Renal pelvis (tissue), 4 donors: ENCODE data around the gene TADA2A. TPM values are rescaled to one million over a fixed set of nuclear protein-coding genes. Genes with fewer than 3 reads are reported as not detected.
"Not testable (repeated sequence)": the region's sequence is repeated elsewhere in the genome, so short reads cannot be mapped to it uniquely, and the experiment has no call there.

ENCODE experiments used
- DNase-seq: peaks from one replicate; pipeline ENCODE4 v3.0.0-alpha.2; 2013
- polyA plus RNA-seq, 3 donors: library from polyadenylated mRNA; unstranded; fragments of 120-200 nt; gene quantifications; one replicate each; pipeline ENCODE4 v1.2.1, GENCODE V29; 2013; ENCODE audit not compliant: insufficient read length in 3 of 3

TADA2A gene
- polyA plus RNA-seq, 3 donors: 23.1 to 27.9 (median 25.7) TPM

DNA sequence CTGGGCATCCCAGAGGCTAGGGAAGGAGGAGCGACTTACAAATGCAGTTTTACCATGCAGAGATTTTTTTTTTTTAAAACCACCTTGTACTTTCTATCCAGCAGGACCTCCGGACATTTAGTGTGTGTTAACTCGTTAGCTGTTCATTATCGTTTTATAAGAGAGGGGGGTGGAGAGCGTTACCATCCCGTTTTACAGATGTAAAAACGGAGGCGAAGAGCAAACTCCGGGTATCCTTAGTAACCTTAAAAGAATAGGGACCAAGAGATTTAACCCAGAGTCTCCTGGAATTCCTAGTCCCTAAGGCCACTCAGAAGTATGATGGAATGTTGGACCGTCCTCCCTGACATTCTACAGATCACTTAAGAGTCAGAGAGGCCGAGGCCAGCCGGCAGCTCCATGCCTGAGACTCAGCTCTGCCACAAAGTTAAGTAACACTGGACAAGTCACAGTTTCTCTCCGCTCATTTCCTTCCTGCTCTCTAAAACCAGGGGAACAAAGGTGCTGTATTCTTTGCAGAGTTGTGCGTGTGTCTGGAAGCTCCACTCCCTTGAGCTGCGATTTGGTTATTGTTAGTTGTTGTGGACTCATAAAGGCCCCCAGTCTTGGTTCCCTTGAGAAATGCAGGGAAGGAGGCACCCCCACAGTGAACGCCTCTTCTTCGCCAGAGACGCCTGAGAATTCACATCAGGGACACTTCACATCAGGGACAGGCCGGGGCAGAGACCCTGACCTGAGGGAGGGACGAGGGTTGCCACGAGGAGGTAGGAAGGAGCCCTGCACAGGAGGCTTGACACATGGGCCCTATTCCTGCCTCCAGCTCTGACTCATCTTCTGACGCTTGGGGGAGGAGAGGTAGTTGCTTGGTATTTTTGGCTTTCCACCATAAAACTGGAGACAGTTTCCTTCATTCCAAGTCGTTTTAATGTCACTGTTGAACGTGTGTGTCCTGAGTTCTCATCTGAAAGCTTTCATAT, 84.2 kb downstream of the TADA2A start:
- DNase-seq: no peak

DNA sequence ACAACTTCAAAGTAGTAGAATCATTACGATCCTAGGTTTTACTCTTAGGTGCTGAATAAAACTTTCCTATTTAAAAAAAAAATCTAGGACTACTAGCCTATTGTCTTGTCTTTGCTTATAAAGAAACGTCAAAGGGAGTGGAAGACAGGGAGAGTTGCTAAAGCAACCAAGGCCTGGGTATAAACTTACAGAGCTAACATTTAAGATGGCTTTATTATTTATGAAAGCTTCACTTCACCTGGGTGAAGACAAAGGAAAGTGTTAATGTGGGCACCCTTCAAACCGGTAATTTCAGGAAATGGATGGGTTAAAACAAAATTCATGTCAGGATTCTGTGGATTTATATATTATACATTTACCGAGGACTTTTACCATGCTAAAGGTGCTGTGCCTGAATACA, 85.5 kb downstream of the TADA2A start:
- no peak for DNase-seq

DNA sequence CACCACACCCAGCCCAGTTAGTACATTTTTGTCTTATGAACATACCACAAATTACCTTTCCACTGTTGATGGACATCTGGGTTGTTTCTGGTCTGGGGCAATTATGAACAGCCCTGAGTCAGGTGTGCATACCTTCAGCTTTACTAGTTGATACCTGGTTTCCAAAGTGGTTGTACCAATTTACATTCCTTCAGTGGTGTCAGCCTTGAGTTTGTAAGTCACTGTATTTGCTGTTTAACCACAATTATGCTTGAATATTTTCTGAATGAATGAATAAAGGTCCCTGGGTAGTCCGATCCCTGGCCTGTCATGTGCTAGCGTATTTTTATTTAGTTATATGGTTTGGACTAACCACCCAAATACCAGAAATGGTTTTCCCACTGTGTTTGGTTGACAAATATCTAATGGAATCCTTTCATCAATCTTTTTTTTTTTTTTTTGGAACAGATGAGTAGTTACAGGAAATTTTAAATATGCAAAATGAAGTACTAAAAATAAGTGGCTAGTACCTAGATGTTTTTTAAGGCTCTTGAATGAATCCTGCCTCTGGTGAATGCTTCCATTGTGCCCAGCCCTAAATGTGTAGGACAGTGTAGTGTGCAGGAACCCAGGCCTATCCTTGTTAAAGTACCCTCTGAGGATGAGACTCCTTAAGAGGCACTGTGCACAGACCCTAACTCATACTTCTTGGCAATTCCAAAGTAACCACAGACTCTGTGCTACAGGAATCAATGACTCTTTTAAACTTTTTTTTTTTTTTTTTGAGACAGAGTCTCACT, 86.8 kb downstream of the TADA2A start:
- DNase-seq: no peak

DNA sequence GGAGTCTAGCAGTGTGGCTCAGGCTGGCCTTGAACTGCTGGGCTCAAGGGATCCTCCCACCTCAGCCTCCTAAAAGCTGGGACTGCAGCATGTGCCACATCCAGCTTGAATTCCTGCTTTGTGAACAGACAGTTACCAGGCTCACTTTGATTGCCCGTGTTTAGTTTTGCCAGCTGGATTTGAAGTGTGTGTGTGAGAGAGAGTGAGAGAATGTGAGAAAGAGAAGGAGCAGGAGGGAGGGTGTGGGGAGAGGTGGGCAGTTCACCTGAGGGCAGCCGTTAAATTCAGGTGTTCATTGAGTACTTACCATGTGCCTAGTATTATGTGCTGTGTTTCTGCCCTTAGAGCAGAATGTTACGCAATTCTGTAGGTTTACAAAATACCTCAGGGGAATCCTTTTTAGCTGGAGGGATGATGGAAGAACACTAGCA, 87.7 kb downstream of the TADA2A start:
- DNase-seq: no peak

DNA sequence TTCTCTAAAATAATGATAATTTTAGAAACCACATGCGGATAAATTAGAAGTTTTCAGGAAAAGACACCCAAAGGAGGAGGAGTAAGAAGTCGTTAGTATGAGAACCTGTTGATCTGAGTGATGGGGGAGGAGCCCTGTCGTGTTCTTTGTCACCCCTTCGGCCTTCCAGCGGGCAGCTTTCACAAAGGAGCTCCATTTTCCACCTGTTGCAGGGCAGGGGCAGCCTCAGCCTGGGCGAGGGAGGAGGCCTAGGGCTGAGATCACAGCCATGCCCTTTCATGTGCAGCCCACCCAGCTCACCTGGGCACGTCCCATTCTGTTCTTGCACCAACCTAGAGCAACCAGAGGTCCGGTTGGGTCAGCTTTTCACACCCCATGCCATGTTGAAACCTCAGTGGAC, 88.3 kb downstream of the TADA2A start:
- no peak for DNase-seq

DNA sequence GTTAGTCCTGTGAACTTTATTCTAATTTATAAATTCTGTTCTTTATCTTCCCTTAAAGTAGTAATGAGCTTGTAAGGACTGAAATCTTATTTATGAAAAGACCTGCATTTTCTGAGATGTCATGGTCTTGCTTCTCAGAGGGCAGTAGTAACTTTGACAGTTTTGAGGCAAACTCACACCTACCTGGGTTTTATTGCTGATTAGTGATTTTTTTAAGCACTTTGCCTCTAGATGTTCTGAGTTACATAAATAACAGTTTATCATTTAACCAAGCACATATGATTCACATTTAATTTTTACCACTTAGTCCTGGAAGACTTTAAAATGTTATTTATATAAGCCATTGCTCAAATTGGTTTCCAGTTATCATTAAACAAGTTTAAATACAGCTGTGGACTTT, 93.7 kb downstream of the TADA2A start:
- DNase-seq: no peak

DNA sequence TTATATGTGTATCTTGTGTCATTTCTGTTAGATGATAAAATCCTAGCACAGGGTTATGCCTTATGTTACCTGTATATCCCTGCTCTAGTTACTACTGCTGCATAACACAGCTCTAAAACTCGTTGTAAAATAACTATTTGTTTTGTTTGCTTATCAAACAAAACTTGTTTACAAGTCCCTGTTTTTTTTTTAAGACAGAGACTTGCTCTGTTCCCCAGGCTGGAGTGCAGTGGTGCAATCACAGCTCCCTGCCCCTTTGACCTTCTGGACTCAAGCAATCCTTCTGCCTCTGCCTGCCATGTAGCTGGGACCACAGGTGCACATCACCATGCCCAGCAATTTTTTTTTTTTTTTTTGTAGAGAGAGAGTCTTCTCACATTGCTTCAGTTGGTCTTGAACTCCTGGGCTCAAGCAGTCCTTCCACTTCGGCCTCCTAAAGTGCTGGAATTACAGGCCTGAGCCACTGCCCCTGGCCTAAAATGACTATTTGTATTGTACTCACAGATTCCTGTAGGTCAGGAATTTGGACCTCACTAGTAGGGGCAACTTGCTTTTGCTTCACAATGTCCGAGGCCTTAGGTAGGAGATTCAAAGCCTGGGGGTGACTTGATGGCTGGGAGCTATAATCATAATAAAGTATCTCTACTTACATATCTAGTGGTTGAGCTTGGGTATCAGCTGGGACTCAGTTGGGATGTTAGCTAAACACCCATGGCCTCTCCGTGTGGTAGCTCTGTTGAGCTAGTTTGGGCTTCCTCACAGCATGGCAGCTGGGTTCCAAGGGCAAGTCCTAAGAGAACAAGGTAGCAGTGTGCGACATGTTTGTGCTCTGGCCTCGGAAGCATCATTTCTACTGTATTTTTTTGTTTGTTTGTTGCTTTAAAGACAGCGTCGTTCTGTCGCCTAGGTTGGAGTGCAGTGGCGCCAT, 95.6 kb downstream of the TADA2A start:
- DNase-seq: no peak

DNA sequence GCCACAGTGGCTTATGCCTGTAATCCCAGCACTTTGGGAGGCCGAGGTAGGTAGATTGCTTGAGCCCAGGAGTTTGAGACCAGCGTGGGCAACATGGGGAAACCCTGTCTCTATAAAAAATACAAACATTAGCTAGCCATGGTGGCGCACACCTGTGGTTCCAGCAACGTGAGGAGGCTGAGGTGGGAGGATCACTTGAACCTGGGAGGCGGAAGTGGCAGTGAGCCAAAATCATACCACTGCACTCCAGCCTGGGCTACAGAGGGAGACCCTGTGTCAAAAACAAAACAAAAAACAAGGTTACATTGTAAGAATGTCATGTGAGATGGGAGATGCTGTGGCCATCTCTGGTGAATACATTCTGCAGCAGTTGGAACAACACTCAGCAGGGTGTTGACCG, 96.5 kb downstream of the TADA2A start:
- DNase-seq: no peak

DNA sequence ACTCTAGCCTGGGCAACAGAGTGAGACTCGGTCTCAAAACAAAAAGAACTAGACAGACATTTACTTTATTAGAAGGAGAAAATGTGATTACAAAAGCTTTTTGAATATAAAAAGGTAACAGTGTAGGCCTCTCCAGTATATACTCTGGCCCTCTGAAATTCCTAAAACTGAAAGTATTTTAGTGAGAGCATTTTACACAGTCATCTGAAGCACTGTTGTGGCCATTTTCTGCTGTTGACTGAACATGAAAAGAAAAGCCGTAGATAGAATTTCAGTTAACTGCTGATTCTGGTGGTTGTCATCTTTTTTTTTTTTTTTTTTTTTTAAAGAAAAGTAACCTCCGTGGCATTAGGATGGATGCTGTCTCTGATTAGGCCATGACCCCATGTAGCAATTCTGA, 98.6 kb downstream of the TADA2A start:
- no peak for DNase-seq

DNA sequence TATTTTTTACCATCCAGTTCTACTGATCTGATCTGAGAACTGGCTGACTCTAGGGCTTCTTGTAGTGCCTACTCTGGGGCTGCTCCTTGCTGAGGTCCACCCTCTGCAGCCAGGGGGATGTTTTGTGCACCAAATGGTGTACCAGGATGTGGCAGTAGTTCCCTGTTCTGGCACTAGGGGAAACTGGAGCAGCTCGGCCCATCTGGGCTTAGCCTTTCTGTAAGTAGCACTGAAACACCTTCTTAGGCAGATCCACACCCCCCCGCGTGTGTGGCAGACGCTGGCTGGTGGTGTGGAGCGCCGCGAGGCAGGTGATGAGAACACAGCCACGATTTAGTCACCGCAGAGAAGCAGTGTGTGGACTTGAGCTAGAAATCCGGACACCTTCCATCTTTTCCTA, 100.0 kb downstream of the TADA2A start:
- DNase-seq: no peak

DNA sequence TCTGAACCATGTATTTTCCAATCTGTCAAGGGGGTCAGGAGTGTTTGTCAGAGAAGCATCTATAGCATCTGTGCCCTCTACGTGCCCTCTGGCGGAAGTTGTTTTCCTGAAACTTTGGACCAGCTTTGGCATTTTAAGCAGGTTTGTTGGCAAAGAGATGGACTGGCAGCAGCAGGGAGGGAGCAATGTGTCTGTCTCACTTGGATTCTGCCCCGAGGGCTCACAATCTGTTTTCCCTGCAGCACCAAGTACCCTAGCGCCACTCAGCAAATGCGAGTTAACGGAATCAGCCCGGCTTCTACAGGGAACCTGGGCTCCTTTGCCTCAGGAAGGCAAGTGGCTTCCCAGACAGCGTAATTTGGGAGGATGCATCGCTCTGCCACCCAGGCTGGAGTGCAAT, 100.4 kb downstream of the TADA2A start:
- no peak for DNase-seq

DNA sequence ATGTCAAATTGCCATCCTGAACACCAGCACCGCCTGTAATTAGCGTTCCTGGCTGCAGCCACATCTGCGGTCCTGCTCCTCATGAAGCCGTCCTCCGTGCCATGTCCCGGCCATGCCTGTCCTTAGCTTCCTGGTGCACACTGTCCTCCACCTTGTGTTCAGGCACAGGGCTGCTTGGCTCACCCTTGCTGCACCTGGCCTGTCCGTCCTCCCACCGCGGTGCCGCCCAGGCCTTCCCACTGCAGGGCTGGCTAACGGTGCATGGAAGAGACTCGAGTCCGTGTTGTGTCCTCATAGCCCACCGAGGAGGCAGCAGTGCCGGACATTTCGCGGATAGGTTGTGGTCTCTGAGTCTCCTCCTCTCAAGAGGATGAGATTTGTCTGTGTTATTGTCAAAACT, 103.4 kb downstream of the TADA2A start:
- DNase-seq: no peak

DNA sequence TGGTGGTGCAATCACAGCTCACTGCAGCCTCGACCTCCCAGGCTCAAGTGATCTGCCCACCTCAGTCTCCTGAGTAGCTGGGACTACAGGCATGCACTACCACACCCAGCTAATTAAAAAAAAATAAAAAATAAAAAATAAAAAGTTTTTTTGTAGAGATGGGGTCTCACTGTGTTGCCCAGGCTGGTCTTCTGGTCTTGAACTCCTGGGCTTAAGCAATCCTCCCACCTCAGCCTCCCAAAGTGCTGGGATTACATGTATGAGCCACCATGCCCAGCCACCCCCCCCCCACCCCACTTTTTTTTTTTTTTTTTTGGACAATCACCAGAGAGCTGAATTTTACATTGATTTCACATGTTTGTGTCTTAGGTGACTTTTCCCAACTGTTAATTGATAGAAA, 105.0 kb downstream of the TADA2A start:
- not testable (repeated sequence) for DNase-seq

DNA sequence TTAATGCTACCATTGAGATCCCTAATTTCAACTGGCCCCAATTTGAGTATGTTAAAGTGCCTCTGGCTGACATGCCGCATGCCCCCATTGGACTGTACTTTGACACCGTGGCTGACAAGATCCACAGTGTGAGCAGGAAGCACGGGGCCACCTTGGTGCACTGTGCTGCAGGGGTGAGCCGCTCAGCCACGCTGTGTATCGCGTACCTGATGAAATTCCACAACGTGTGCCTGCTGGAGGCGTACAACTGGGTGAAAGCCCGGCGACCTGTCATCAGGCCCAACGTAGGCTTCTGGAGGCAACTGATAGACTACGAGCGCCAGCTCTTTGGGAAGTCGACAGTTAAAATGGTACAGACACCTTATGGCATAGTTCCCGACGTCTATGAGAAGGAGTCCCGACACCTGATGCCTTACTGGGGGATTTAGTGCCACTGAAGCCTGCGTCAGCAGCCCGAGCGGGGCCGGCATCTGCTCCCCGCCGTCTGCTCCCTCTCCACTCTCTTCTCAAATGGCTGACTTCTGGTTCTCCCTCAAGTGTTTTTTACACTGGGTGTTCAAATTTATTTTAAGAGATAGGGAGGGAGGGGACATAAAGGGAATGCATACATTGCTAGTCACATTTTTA, 105.9 kb downstream of the TADA2A start:
- DNase-seq: no peak

DNA sequence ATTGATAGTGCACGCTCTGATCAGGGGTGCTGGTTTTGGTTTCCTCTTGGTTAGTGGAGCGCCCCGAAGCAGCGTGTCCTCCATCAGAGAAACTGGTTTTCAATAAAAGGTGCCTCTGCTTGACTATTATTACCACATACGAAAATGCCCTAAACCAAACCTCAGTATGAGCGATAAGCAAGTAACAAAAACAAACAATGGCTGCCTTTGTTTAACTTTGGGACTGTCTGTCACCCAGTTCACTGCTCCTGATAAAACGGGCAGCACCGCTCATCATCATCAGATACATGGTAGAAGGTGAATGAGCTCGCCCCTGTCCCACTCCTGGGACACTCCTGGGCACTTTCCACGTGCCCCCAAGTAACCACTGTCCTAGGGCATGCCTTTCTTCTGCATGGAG, 107.0 kb downstream of the TADA2A start:
- no peak for DNase-seq

DNA sequence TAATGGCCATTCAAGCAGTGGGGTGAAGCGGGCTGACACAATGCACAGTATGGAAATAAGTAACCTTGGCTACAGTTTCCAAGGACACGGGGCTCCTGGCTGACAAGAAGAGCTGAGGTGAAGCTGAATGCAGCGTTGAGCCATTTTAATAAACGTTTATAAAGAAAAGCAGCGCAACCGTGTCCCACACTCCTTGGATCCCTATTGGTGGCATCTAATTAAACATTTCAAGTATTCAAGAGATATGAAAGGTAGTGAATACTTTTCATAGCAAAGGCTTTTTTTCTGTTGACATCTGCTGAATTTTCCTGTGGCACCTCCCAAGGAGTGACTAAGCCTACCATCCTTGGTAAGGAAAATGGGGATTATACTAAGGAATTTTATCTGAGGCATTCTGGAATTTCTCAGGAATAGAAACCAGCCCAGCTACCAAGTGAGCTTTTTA, 109.5 kb downstream of the TADA2A start:
- DNase-seq: no peak

DNA sequence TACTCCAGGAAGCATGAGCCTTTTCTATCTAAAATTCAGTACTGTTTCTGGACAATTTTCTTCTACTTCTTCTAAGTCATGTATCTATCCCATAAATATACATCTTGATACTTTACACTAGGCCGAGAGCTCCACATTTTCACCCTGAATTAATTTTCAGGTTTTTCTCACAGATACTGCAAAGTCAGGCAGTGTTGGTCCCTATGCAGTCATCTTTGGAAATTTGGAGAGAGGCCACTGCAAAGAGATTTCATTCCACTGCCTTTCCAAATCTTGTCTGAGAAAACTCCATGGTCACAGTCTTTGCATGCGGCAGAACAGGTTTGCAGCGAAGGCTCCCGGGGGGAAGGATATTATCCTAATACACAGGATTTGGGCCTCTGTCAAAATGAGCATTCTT, 111.2 kb downstream of the TADA2A start:
- no peak for DNase-seq

DNA sequence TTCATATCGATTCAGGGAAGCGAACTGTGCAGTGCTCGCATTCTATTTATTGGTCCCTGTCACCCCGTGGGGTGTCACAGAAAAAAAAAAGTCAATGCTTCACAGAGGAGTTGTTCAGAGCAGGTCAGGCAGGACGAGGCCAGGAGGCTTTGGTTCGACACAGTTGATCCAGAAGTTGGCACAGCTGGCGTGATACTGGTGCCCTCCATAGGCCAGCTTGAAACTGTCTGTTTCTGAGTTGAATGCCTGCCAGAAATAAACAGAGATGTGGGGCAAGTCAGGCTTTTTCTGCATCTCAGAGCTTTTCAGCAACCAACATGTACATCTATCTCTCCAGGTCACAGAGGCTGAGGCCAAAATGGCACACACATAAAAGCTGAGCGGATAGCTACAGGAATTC, 112.1 kb downstream of the TADA2A start:
- no peak for DNase-seq

DNA sequence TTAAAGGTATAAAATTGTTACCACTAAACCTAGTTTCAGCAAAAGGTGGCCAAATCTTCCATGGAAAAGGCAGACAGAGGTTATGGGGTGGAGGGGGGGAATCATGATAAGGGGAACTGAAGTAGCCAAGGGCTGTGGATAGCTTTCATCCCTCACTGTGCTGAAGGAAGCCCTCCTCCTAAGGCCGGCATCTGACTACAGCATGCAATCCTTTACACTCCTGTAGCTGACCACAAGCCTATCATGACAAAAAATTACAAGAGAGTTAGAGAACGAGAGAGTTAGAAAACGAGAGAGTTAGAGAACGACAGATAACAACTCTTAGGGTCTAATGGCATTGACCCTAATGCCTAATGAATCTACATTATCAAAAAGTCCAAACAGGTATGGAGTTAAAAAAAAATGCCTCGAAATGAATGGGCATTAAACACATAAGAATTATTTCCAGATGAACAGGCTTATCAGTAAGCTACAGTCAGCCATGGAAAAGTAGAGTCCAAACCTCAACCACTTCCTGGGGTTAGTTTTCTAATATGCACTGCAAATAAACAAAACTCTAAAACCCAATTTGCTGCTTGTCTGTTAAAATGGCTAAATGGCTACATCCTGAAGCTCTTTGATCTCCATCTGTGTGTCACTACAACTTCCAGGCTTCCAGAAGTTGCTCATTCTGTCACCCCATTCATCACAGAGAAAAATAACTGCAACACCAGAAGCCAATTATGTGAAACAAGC, 112.7 kb downstream of the TADA2A start:
- DNase-seq: no peak

DNA sequence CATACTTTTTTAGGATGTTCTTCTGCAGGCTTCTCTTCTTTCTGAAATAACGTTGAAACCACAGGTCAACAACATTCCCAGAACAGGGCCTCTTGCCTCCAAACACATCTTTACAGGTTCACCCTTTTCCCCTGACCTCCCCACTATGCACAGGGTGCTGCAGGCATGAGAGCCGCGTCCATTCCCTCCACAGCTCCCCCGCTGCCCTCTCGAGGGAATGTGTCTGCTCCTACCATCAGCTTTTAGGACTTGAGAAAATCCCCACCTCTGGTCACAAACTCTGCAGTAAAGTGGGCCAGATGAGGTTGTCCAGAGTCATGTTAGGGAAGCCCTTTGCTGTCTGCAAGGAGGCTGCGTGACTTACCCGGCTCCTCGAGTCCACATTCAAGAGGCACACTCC, 113.5 kb downstream of the TADA2A start:
- no peak for DNase-seq

DNA sequence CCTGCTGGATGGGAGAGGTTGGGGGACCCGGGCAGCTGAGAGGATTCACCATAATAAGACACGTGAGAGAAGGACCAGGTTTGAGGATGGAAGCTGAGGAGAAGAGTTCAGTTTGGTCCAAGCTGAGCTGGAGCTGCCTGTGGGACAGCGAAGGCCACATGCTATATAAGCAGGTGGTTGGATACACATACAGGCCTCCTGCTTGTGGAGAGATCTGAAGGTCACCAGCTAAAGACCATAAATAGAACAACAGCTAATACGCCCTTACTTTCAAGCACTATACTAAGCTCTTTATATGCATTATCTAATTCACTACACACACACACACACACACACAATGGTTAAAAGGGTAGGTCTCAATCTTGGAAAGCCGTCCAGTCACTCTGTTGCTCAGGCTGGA, 115.1 kb downstream of the TADA2A start:
- no peak for DNase-seq
